Thymus (tissue), 11 donors: Measurements from ENCODE around the gene SLC1A4. TPM values are rescaled to one million over a fixed set of nuclear protein-coding genes. Genes with fewer than 3 reads are reported as not detected.
"Not testable (repeated sequence)": the region's sequence is repeated elsewhere in the genome, so short reads cannot be mapped to it uniquely, and the experiment has no call there.

ENCODE experiments used
- DNase-seq, 9 donors: peaks; one replicate each; pipeline ENCODE4 v3.0.0-alpha.2; 2013; ENCODE audit warnings: low spot score in 9 of 9, low read depth in 6 of 9, missing footprints in 1 of 9
- H3K27ac ChIP-seq, 2 donors: one replicate each; pipeline ENCODE4 v1.5.1; 2013; ENCODE audit warnings: control low read depth in 1 of 2, low read depth in 1 of 2, low read length in 1 of 2, mild to moderate bottlenecking in 1 of 2, moderate library complexity in 1 of 2
- H3K27me3 ChIP-seq, 2 donors: one replicate each; pipeline ENCODE4 v1.5.1; 2013; ENCODE audit warnings: low read length in 1 of 2; ENCODE audit not compliant: control insufficient read depth in 2 of 2, insufficient read depth in 1 of 2
- H3K36me3 ChIP-seq, 2 donors: one replicate each; pipeline ENCODE4 v1.5.1; 2013; ENCODE audit warnings: low read length in 1 of 2, mild to moderate bottlenecking in 1 of 2, moderate library complexity in 1 of 2; ENCODE audit not compliant: control insufficient read depth in 2 of 2, insufficient read depth in 2 of 2
- H3K4me1 ChIP-seq, 2 donors: one replicate each; pipeline ENCODE4 v1.5.1; 2013; ENCODE audit warnings: low read length in 2 of 2; ENCODE audit not compliant: control insufficient read depth in 2 of 2, insufficient read depth in 2 of 2
- H3K4me3 ChIP-seq, 2 donors: one replicate each; pipeline ENCODE4 v1.5.1; 2013; ENCODE audit warnings: low read length in 2 of 2, control low read depth in 1 of 2, mild to moderate bottlenecking in 1 of 2
- H3K9me3 ChIP-seq, 2 donors: one replicate each; pipeline ENCODE4 v1.5.1; 2013; ENCODE audit warnings: low read length in 1 of 2, mild to moderate bottlenecking in 1 of 2; ENCODE audit not compliant: control insufficient read depth in 2 of 2, insufficient read depth in 1 of 2
- WGBS: extraction: QIAGEN DNeasy Blood & Tissue Kit; methylation state at CpG from one replicate; pipeline ENCODE4 v1.1.7; 2013; 5-methylcytosine and 5-hydroxymethylcytosine counted together
- polyA plus RNA-seq: library from polyadenylated mRNA; stranded (reverse); fragments of 200-250 nt; gene quantifications from one replicate; pipeline ENCODE4 v1.2.3, GENCODE V29; 2013
- total RNA-seq: library from RNA; stranded (reverse); fragments of 120-200 nt; gene quantifications from one replicate; pipeline ENCODE4 v1.2.4, GENCODE V29; 2013
- donor health status: healthy.

The SLC1A4 gene
- total and polyA plus RNA-seq, 2 donors, result 4.9 to 12.5 TPM

GRCh38 chr2:64958556-64958955 is 30.6 kb upstream of the SLC1A4 start:
- peaks cover 0 to 2% of the 10 kb centered on the region in 2 donors for H3K4me1 ChIP-seq
- peaks cover 0 to 3% of the 10 kb centered on the region in 2 donors for H3K9me3 ChIP-seq
- 97% methylated on average over 9 of the region's 9 CpGs for WGBS
- no peak overlapping the region for H3K27ac ChIP-seq
- no peaks in the 10 kb centered on the region for H3K36me3 ChIP-seq
- DNase-seq, result no peak
- no peaks in the 10 kb centered on the region for H3K27me3 ChIP-seq
- H3K4me3 ChIP-seq, result no peak overlapping the region

- 68% methylated on average over 2 of the region's 2 CpGs for WGBS
Observed at GRCh38 chr2:64960819-64961218, 28.4 kb upstream of the SLC1A4 start.

GRCh38 chr2:64963138-64963537 is 26.1 kb upstream of the SLC1A4 start:
- WGBS, result 94% methylated on average over 4 of the region's 4 CpGs
- not testable (repeated sequence) for H3K4me1 ChIP-seq, DNase-seq, H3K9me3 ChIP-seq, H3K4me3 ChIP-seq, H3K27ac ChIP-seq, H3K36me3 ChIP-seq, H3K27me3 ChIP-seq

More at GRCh38 chr2:64960819-64961218, 28.4 kb upstream of the SLC1A4 start:
- Histone ChIP-seq H3K27ac (no peak overlapping the region), H3K4me1 (peaks cover 0 to 2% of the 10 kb centered on the region in 2 donors), H3K9me3 (no peaks in the 10 kb centered on the region), H3K27me3 (no peaks in the 10 kb centered on the region), H3K4me3 (no peak overlapping the region), H3K36me3 (no peaks in the 10 kb centered on the region)
- DNase-seq, result no peak

GRCh38 chr2:64963719-64964118 is 25.5 kb upstream of the SLC1A4 start:
- H3K9me3 ChIP-seq, result no peaks in the 10 kb centered on the region
- H3K27me3 ChIP-seq, result no peaks in the 10 kb centered on the region
- no peaks in the 10 kb centered on the region for H3K36me3 ChIP-seq
- DNase-seq, result no peak
- H3K4me3 ChIP-seq, result no peak overlapping the region
- WGBS, result 96% methylated on average over 1 of the region's 1 CpG
- no peak overlapping the region for H3K27ac ChIP-seq
- H3K4me1 ChIP-seq, result no peaks in the 10 kb centered on the region

GRCh38 chr2:64966017-64966416 is 23.2 kb upstream of the SLC1A4 start:
- Histone ChIP-seq H3K4me1 (no peaks in the 10 kb centered on the region), H3K9me3 (peaks cover 0 to 2% of the 10 kb centered on the region in 2 donors), H3K27ac (no peak overlapping the region), H3K27me3 (no peaks in the 10 kb centered on the region), H3K36me3 (no peaks in the 10 kb centered on the region), H3K4me3 (no peak overlapping the region)
- no peak for DNase-seq
- 99% methylated on average over 4 of the region's 4 CpGs for WGBS

GRCh38 chr2:64966839-64967238 is 22.4 kb upstream of the SLC1A4 start:
- H3K9me3 ChIP-seq, result peaks cover 0 to 2% of the 10 kb centered on the region in 2 donors
- no peaks in the 10 kb centered on the region for H3K27me3 ChIP-seq
- H3K4me3 ChIP-seq, result no peak overlapping the region
- no peaks in the 10 kb centered on the region for H3K36me3 ChIP-seq
- DNase-seq, result no peak
- 89% methylated on average over 7 of the region's 7 CpGs for WGBS
- no peaks in the 10 kb centered on the region for H3K4me1 ChIP-seq
- no peak overlapping the region for H3K27ac ChIP-seq

- no peak overlapping the region for H3K27ac ChIP-seq
- no peak for DNase-seq
Observed at GRCh38 chr2:64967601-64968000, 21.6 kb upstream of the SLC1A4 start.

GRCh38 chr2:64969086-64969485 is 20.1 kb upstream of the SLC1A4 start:
- DNase-seq, H3K4me1 ChIP-seq, H3K27ac ChIP-seq, H3K9me3 ChIP-seq, H3K36me3 ChIP-seq, H3K4me3 ChIP-seq, H3K27me3 ChIP-seq: not testable (repeated sequence)
- 98% methylated on average over 25 of the region's 25 CpGs for WGBS

More at GRCh38 chr2:64967601-64968000, 21.6 kb upstream of the SLC1A4 start:
- Histone ChIP-seq H3K9me3 (peaks cover 0 to 2% of the 10 kb centered on the region in 2 donors), H3K4me3 (no peak overlapping the region), H3K4me1 (peaks cover 0 to under 1% of the 10 kb centered on the region in 2 donors), H3K36me3 (no peaks in the 10 kb centered on the region), H3K27me3 (no peaks in the 10 kb centered on the region)
- 99% methylated on average over 4 of the region's 4 CpGs for WGBS

- Histone ChIP-seq H3K27ac (no peak overlapping the region), H3K4me1 (peaks cover 0 to 7% of the 10 kb centered on the region in 2 donors), H3K27me3 (no peaks in the 10 kb centered on the region), H3K9me3 (peaks cover 0 to 2% of the 10 kb centered on the region in 2 donors), H3K4me3 (no peak overlapping the region), H3K36me3 (no peaks in the 10 kb centered on the region)
- no peak for DNase-seq
- WGBS, result 96% methylated on average over 2 of the region's 2 CpGs
Observed at GRCh38 chr2:64970495-64970894, 18.7 kb upstream of the SLC1A4 start.

GRCh38 chr2:64972426-64972825 is 16.8 kb upstream of the SLC1A4 start:
- WGBS, result 87% methylated on average over 5 of the region's 5 CpGs
- H3K4me3 ChIP-seq, result no peak overlapping the region
- no peak overlapping the region for H3K27ac ChIP-seq
- H3K9me3 ChIP-seq, result peaks cover 0 to 2% of the 10 kb centered on the region in 2 donors
- DNase-seq, result no peak
- peaks cover 0 to 7% of the 10 kb centered on the region in 2 donors for H3K4me1 ChIP-seq
- no peaks in the 10 kb centered on the region for H3K36me3 ChIP-seq
- no peaks in the 10 kb centered on the region for H3K27me3 ChIP-seq
